ENCODE data around the gene PEX26.

PEX26 gene

GRCh38 chr22:18088825-18089568, 11.2 kb downstream of the PEX26 start:
- TF ChIP-seq CTCF (IDR thresholded peaks at IDR 0.05; ENCODE audit: insufficient read depth, low read depth, low read length, missing control alignments) = no peak
- DNase-seq (ENCODE audit: low read depth) = no peak
- H3K4me3 ChIP-seq (ENCODE audit: low read length) = no peak overlapping the region

- no peak for TF ChIP-seq CTCF (IDR thresholded peaks at IDR 0.05; ENCODE audit: insufficient read depth, low read depth, low read length, missing control alignments)
- H3K4me3 ChIP-seq (ENCODE audit: low read length) = no peak overlapping the region
- no peak for DNase-seq (ENCODE audit: low read depth)
Measured at GRCh38 chr22:18090286-18090685, 12.5 kb downstream of the PEX26 start.

- no peak for TF ChIP-seq CTCF (IDR thresholded peaks at IDR 0.05; ENCODE audit: insufficient read depth, low read depth, low read length, missing control alignments)
- no peak overlapping the region for H3K4me3 ChIP-seq (ENCODE audit: low read length)
- no peak for DNase-seq (ENCODE audit: low read depth)
Measured at GRCh38 chr22:18091478-18091877, 13.7 kb downstream of the PEX26 start.

GRCh38 chr22:18091916-18092526, 14.2 kb downstream of the PEX26 start:
- no peak overlapping the region for H3K4me3 ChIP-seq (ENCODE audit: low read length)
- peak; percentile 30 for DNase-seq (ENCODE audit: low read depth)
- no peak for TF ChIP-seq CTCF (IDR thresholded peaks at IDR 0.05; ENCODE audit: insufficient read depth, low read depth, low read length, missing control alignments)

- no peak for TF ChIP-seq CTCF (IDR thresholded peaks at IDR 0.05; ENCODE audit: insufficient read depth, low read depth, low read length, missing control alignments)
- DNase-seq (ENCODE audit: low read depth) = no peak
- H3K4me3 ChIP-seq (ENCODE audit: low read length) = no peak overlapping the region
Measured at GRCh38 chr22:18093661-18094060, 15.9 kb downstream of the PEX26 start.

- TF ChIP-seq CTCF (IDR thresholded peaks at IDR 0.05; ENCODE audit: insufficient read depth, low read depth, low read length, missing control alignments) = no peak
- H3K4me3 ChIP-seq (ENCODE audit: low read length) = no peak overlapping the region
- DNase-seq (ENCODE audit: low read depth) = no peak
Measured at GRCh38 chr22:18095101-18095805, 17.5 kb downstream of the PEX26 start.

Data from epithelial cell of esophagus (primary cell).